Measurements from ENCODE around the gene SERP2.

The SERP2 gene

GRCh38 chr13:44362394-44363040 is 11.1 kb upstream of the SERP2 start:
- Histone ChIP-seq H3K9me3 (ENCODE audit: control insufficient read depth, insufficient read depth, low read length) (no peaks in the 10 kb centered on the region), H3K4me3 (ENCODE audit: low read depth, low read length) (no peak overlapping the region), H3K4me1 (ENCODE audit: control insufficient read depth, insufficient read depth, low read length) (no peaks in the 10 kb centered on the region), H3K27me3 (ENCODE audit: control insufficient read depth, insufficient read depth, low read length) (no peaks in the 10 kb centered on the region), H3K36me3 (ENCODE audit: control insufficient read depth, insufficient read depth, low read length) (no peaks in the 10 kb centered on the region), H3K9ac (ENCODE audit: low read depth, low read length) (no peak overlapping the region)

GRCh38 chr13:44363631-44364344 is 9.8 kb upstream of the SERP2 start:
- Histone ChIP-seq H3K4me3 (ENCODE audit: low read depth, low read length) (no peak overlapping the region), H3K4me1 (ENCODE audit: control insufficient read depth, insufficient read depth, low read length) (no peaks in the 10 kb centered on the region), H3K27me3 (ENCODE audit: control insufficient read depth, insufficient read depth, low read length) (no peaks in the 10 kb centered on the region), H3K9ac (ENCODE audit: low read depth, low read length) (no peak overlapping the region), H3K9me3 (ENCODE audit: control insufficient read depth, insufficient read depth, low read length) (no peaks in the 10 kb centered on the region), H3K36me3 (ENCODE audit: control insufficient read depth, insufficient read depth, low read length) (no peaks in the 10 kb centered on the region)

DNA sequence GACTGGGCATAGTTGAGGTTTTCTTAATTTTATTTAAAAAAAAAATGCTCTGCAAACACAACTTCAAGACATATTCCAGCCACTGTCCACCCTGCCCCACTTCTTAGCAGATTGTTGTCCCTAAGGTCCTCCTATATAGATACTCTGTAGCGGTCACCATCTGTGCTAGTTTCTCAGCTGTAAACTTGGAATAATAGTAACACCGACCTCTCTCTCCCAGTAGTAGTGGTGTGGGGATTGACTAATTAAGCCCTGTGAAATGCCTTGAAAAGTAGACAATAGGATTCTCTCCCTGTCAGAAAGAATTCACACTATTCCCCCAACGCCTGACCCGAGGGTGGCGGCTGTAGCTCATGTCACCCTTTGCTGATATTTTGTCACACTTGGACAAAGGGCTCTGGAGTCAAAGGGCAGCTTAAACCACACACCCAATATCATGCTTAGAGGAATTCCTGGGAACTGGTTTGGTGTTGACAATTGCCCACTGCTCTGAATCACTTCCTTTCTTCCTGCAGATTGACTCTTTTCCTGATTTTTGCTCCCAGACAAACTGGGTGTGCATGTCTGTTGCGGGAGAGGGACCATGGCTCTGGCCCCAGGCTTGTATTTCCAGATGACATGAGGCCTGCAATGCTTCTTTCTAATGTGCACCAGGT is 9.2 kb upstream of the SERP2 start:
- no peaks in the 10 kb centered on the region for H3K27me3 ChIP-seq (ENCODE audit: control insufficient read depth, insufficient read depth, low read length)
- no peaks in the 10 kb centered on the region for H3K36me3 ChIP-seq (ENCODE audit: control insufficient read depth, insufficient read depth, low read length)
- H3K9ac ChIP-seq (ENCODE audit: low read depth, low read length), result no peak overlapping the region
- no peaks in the 10 kb centered on the region for H3K4me1 ChIP-seq (ENCODE audit: control insufficient read depth, insufficient read depth, low read length)
- no peaks in the 10 kb centered on the region for H3K9me3 ChIP-seq (ENCODE audit: control insufficient read depth, insufficient read depth, low read length)
- H3K4me3 ChIP-seq (ENCODE audit: low read depth, low read length), result no peak overlapping the region

- Histone ChIP-seq H3K9ac (ENCODE audit: low read depth, low read length) (no peak overlapping the region), H3K9me3 (ENCODE audit: control insufficient read depth, insufficient read depth, low read length) (no peaks in the 10 kb centered on the region), H3K27me3 (ENCODE audit: control insufficient read depth, insufficient read depth, low read length) (no peaks in the 10 kb centered on the region), H3K4me1 (ENCODE audit: control insufficient read depth, insufficient read depth, low read length) (no peaks in the 10 kb centered on the region), H3K4me3 (ENCODE audit: low read depth, low read length) (no peak overlapping the region), H3K36me3 (ENCODE audit: control insufficient read depth, insufficient read depth, low read length) (no peaks in the 10 kb centered on the region)
Observed at GRCh38 chr13:44365008-44365407, 8.6 kb upstream of the SERP2 start.

GRCh38 chr13:44365899-44366298 is 7.7 kb upstream of the SERP2 start:
- H3K36me3 ChIP-seq (ENCODE audit: control insufficient read depth, insufficient read depth, low read length), result no peaks in the 10 kb centered on the region
- H3K9ac ChIP-seq (ENCODE audit: low read depth, low read length), result no peak overlapping the region
- no peaks in the 10 kb centered on the region for H3K27me3 ChIP-seq (ENCODE audit: control insufficient read depth, insufficient read depth, low read length)
- no peaks in the 10 kb centered on the region for H3K4me1 ChIP-seq (ENCODE audit: control insufficient read depth, insufficient read depth, low read length)
- H3K4me3 ChIP-seq (ENCODE audit: low read depth, low read length), result no peak overlapping the region
- H3K9me3 ChIP-seq (ENCODE audit: control insufficient read depth, insufficient read depth, low read length), result no peaks in the 10 kb centered on the region

- H3K4me1 ChIP-seq (ENCODE audit: control insufficient read depth, insufficient read depth, low read length), result no peaks in the 10 kb centered on the region
- no peaks in the 10 kb centered on the region for H3K9me3 ChIP-seq (ENCODE audit: control insufficient read depth, insufficient read depth, low read length)
- H3K9ac ChIP-seq (ENCODE audit: low read depth, low read length), result no peak overlapping the region
- H3K27me3 ChIP-seq (ENCODE audit: control insufficient read depth, insufficient read depth, low read length), result peaks cover 3% of the 10 kb centered on the region
- H3K4me3 ChIP-seq (ENCODE audit: low read depth, low read length), result no peak overlapping the region
- no peaks in the 10 kb centered on the region for H3K36me3 ChIP-seq (ENCODE audit: control insufficient read depth, insufficient read depth, low read length)
Observed at GRCh38 chr13:44368062-44368591, 5.5 kb upstream of the SERP2 start.

DNA sequence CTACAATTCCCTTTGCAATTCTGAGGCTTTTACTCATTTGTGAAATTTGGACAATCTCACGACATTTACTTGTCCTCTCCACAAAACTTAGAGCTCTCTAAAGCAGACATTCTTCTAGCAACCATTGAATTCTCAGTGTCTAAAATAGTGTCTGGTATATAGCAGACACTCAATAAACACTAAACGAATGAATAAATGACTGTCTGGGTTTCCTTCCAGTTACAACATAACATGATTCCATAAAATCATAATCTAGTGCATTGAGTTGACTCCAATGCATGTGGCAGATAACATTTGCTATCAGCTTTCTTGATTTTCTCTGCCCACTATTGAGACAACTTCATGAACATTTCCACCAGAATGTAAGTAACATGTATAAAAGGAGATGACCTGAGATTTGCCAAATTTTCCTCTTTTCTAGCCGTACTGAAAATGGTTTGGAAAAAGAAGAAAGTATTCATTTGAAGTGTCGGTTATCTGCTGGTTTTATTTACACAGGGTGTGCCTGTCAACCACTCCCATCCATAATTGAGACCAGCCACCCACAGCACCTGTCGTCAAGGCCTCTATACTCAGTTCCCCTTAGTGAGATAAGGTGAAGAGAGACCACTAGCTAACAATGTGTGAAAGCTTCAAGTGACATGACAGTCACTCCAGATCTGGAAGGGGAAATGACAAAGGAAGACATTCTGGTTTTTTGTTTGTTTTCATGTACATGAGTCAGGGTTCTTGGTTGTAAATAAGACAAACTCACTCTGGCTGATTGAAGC is 4.8 kb upstream of the SERP2 start:
- Histone ChIP-seq H3K9ac (ENCODE audit: low read depth, low read length) (no peak overlapping the region), H3K36me3 (ENCODE audit: control insufficient read depth, insufficient read depth, low read length) (no peaks in the 10 kb centered on the region), H3K27me3 (ENCODE audit: control insufficient read depth, insufficient read depth, low read length) (peaks cover 3% of the 10 kb centered on the region), H3K4me3 (ENCODE audit: low read depth, low read length) (no peak overlapping the region), H3K4me1 (ENCODE audit: control insufficient read depth, insufficient read depth, low read length) (no peaks in the 10 kb centered on the region), H3K9me3 (ENCODE audit: control insufficient read depth, insufficient read depth, low read length) (no peaks in the 10 kb centered on the region)

- H3K9me3 ChIP-seq (ENCODE audit: control insufficient read depth, insufficient read depth, low read length), result no peaks in the 10 kb centered on the region
- H3K4me3 ChIP-seq (ENCODE audit: low read depth, low read length), result no peak overlapping the region
- peaks cover 3% of the 10 kb centered on the region for H3K27me3 ChIP-seq (ENCODE audit: control insufficient read depth, insufficient read depth, low read length)
- H3K36me3 ChIP-seq (ENCODE audit: control insufficient read depth, insufficient read depth, low read length), result no peaks in the 10 kb centered on the region
- no peak overlapping the region for H3K9ac ChIP-seq (ENCODE audit: low read depth, low read length)
- H3K4me1 ChIP-seq (ENCODE audit: control insufficient read depth, insufficient read depth, low read length), result no peaks in the 10 kb centered on the region
Observed at GRCh38 chr13:44371421-44371820, 2.2 kb upstream of the SERP2 start.

- H3K4me3 ChIP-seq (ENCODE audit: low read depth, low read length), result peak overlapping the region; percentile 72
Observed at GRCh38 chr13:44373247-44373600, 400 bp upstream of the SERP2 start.

DNA sequence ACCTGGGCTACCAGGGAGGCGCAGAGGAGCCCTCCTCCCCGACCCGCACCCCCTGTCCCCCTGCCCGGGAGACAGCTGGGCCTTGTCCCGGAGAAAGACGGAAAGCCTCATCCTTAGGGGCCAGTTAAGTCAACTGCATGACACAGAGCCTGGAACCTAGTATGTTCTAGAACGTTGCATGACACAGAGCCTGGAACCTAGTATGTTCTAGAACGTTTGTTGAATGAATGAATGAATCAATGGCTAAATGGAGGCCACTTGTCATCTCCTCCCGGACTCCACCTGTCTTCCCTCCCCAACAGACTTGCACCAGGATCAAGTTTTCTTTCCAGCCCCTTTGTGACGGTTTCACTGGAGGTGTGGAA is 706 bp downstream of the SERP2 start:
- Histone ChIP-seq H3K4me1 (ENCODE audit: control insufficient read depth, insufficient read depth, low read length) (peaks cover 9% of the 10 kb centered on the region), H3K9me3 (ENCODE audit: control insufficient read depth, insufficient read depth, low read length) (no peaks in the 10 kb centered on the region), H3K36me3 (ENCODE audit: control insufficient read depth, insufficient read depth, low read length) (no peaks in the 10 kb centered on the region), H3K9ac (ENCODE audit: low read depth, low read length) (no peak overlapping the region), H3K27me3 (ENCODE audit: control insufficient read depth, insufficient read depth, low read length) (peaks cover 3% of the 10 kb centered on the region), H3K4me3 (ENCODE audit: low read depth, low read length) (peak overlapping the region; percentile 19)

More at GRCh38 chr13:44373247-44373600, 400 bp upstream of the SERP2 start:
- no peak overlapping the region for H3K9ac ChIP-seq (ENCODE audit: low read depth, low read length)
- peaks cover 3% of the 10 kb centered on the region for H3K27me3 ChIP-seq (ENCODE audit: control insufficient read depth, insufficient read depth, low read length)
- H3K4me1 ChIP-seq (ENCODE audit: control insufficient read depth, insufficient read depth, low read length), result peaks cover 2% of the 10 kb centered on the region
- H3K36me3 ChIP-seq (ENCODE audit: control insufficient read depth, insufficient read depth, low read length), result no peaks in the 10 kb centered on the region
- no peaks in the 10 kb centered on the region for H3K9me3 ChIP-seq (ENCODE audit: control insufficient read depth, insufficient read depth, low read length)

GRCh38 chr13:44378277-44378676 is 4.7 kb downstream of the SERP2 start:
- Histone ChIP-seq H3K27me3 (ENCODE audit: control insufficient read depth, insufficient read depth, low read length) (no peaks in the 10 kb centered on the region), H3K4me3 (ENCODE audit: low read depth, low read length) (no peak overlapping the region)

More at GRCh38 chr13:44378277-44378676, 4.7 kb downstream of the SERP2 start:
- Histone ChIP-seq H3K36me3 (ENCODE audit: control insufficient read depth, insufficient read depth, low read length) (no peaks in the 10 kb centered on the region), H3K4me1 (ENCODE audit: control insufficient read depth, insufficient read depth, low read length) (peaks cover 9% of the 10 kb centered on the region), H3K9me3 (ENCODE audit: control insufficient read depth, insufficient read depth, low read length) (no peaks in the 10 kb centered on the region), H3K9ac (ENCODE audit: low read depth, low read length) (no peak overlapping the region)

Data from iPS-15b (cell line).